HepG2 (cell line): ENCODE results near the gene PAPSS1. TPM values are rescaled to one million over a fixed set of nuclear protein-coding genes. Genes with fewer than 3 reads are reported as not detected.

Experiments
- ARNT ChIP-seq: fragments of 450-650 bp; IDR thresholded peaks from 2 replicates; pipeline ENCODE4 v1.6.1; 2017
- GABPB1 ChIP-seq: IDR thresholded peaks from 2 replicates; pipeline ENCODE4 v1.6.1; 2016; ENCODE audit warnings: mild to moderate bottlenecking, missing genetic modification reagents, moderate library complexity, missing compliant biosample characterization
- STAG1 ChIP-seq: sonication (generic); formaldehyde crosslinking; IDR thresholded peaks from 2 replicates; pipeline ENCODE4 v1.4.0; 2020; ENCODE audit warnings: missing genetic modification reagents
- ZNF317 ChIP-seq: sonication (generic); formaldehyde crosslinking; IDR thresholded peaks from 2 replicates; pipeline ENCODE4 v1.5.0; 2020; ENCODE audit warnings: mild to moderate bottlenecking, missing genetic modification reagents
- ZNF605 ChIP-seq: sonication (generic); formaldehyde crosslinking; IDR thresholded peaks from 2 replicates; pipeline ENCODE4 v1.8.0; 2022; ENCODE audit warnings: mild to moderate bottlenecking, missing genetic modification reagents
- ZNF720 ChIP-seq: sonication (generic); formaldehyde crosslinking; IDR thresholded peaks from 2 replicates; pipeline ENCODE4 v1.4.0; 2020; ENCODE audit warnings: missing genetic modification reagents
- ZNF788 ChIP-seq: sonication (generic); formaldehyde crosslinking; IDR thresholded peaks from 2 replicates; pipeline ENCODE4 v1.5.0; 2020; ENCODE audit warnings: mild to moderate bottlenecking, missing genetic modification reagents, borderline replicate concordance
- ZNF841 ChIP-seq: sonication (generic); formaldehyde crosslinking; IDR thresholded peaks from 2 replicates; pipeline ENCODE4 v1.8.1; 2023; ENCODE audit warnings: missing genetic modification reagents, borderline replicate concordance
- polyA plus RNA-seq, 8 experiments: library from polyadenylated mRNA; depleted of rRNA in 3 of 8; stranded (reverse) in 7 of 8; unstranded in 1 of 8; fragments of >200 nt; fragmentation: Illumina TruSeq in 4 of 8; extraction: Trizol in 4 of 8; gene quantifications; 2 replicates each; pipeline versions ENCODE4 v1.2.1 to v1.2.3, GENCODE V29; 2011 to 2016; ENCODE audit warnings: low read depth in 4 of 8, missing spikeins in 1 of 8, mixed read lengths in 1 of 8; ENCODE audit not compliant: insufficient read depth in 1 of 8
- total RNA-seq, 5 experiments: library from RNA; depleted of rRNA; stranded (reverse); fragments of >200 nt; fragmentation: Illumina TruSeq; extraction: Trizol; gene quantifications; 2 replicates each; pipeline ENCODE4 v1.2.3, GENCODE V29; 2016; ENCODE audit warnings: low read depth in 1 of 5
- TF ChIP-seq, protein P1 (sequence below): sonication (generic); formaldehyde crosslinking; IDR thresholded peaks from 2 replicates; pipeline ENCODE4 v1.8.0; 2022; ENCODE audit warnings: missing genetic modification reagents, mild to moderate bottlenecking, moderate library complexity, borderline replicate concordance
- TF ChIP-seq, protein P2 (sequence below), 2 experiments: sonication (generic) in 1 of 2; formaldehyde crosslinking in 1 of 2; IDR thresholded peaks; 2 replicates each; pipeline versions ENCODE4 v1.6.1 to v1.9.0; 2014 to 2022; ENCODE audit warnings: antibody characterized with exemption in 1 of 2, borderline replicate concordance in 1 of 2, inconsistent platforms in 1 of 2, low read depth in 1 of 2, missing genetic modification reagents in 1 of 2
- TF ChIP-seq, protein P3 (sequence below): IDR thresholded peaks from 2 replicates; pipeline ENCODE4 v1.4.0; 2020; ENCODE audit warnings: mild to moderate bottlenecking, missing genetic modification reagents
- TF ChIP-seq, protein P4 (sequence below): sonication (generic); formaldehyde crosslinking; IDR thresholded peaks from 2 replicates; pipeline ENCODE4 v1.4.0; 2020; ENCODE audit warnings: missing genetic modification reagents
- TF ChIP-seq, protein P5 (sequence below): sonication (generic); formaldehyde crosslinking; IDR thresholded peaks from 2 replicates; pipeline ENCODE4 v1.4.0; 2020; ENCODE audit warnings: missing genetic modification reagents, borderline replicate concordance

The PAPSS1 gene
- total and polyA plus RNA-seq, 2 of the 13 experiments (the other 11 are each of a cell fraction or from before 2014, with no cell fraction given), result 105 to 126 TPM

DNA sequence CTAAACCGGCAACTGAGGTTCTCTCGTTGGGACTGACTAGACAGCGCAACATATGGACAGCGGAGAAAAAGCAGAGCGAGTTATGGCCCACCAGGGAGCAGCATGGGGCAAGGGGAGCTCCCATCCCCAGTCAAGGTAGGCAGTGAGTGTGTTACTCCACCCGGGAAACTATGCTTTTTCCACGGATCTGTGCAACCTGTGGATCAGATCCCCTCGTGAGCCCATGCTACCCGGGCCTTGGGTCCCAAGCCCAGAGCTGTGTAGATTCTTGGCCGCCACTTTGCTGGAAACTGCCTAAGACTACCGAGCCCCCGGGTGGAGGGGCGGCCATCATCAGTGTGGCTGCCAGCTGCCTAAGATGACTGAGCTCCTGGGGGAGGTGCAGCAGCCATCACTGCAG lies 140.9 kb downstream of the PAPSS1 start (continued):
- TF ChIP-seq, protein P1, sequence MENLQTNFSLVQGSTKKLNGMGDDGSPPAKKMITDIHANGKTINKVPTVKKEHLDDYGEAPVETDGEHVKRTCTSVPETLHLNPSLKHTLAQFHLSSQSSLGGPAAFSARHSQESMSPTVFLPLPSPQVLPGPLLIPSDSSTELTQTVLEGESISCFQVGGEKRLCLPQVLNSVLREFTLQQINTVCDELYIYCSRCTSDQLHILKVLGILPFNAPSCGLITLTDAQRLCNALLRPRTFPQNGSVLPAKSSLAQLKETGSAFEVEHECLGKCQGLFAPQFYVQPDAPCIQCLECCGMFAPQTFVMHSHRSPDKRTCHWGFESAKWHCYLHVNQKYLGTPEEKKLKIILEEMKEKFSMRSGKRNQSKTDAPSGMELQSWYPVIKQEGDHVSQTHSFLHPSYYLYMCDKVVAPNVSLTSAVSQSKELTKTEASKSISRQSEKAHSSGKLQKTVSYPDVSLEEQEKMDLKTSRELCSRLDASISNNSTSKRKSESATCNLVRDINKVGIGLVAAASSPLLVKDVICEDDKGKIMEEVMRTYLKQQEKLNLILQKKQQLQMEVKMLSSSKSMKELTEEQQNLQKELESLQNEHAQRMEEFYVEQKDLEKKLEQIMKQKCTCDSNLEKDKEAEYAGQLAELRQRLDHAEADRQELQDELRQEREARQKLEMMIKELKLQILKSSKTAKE, result no peak
- TF ChIP-seq ARNT, result no peak
- peak; percentile 33; the same call in 1 of the 2 replicates for TF ChIP-seq ZNF788
- 0 out of 2 replicates have a peak, but pooled peaks have one; percentile 31 for TF ChIP-seq GABPB1 (CRISPR knock-in tag)
- TF ChIP-seq, protein P2, sequence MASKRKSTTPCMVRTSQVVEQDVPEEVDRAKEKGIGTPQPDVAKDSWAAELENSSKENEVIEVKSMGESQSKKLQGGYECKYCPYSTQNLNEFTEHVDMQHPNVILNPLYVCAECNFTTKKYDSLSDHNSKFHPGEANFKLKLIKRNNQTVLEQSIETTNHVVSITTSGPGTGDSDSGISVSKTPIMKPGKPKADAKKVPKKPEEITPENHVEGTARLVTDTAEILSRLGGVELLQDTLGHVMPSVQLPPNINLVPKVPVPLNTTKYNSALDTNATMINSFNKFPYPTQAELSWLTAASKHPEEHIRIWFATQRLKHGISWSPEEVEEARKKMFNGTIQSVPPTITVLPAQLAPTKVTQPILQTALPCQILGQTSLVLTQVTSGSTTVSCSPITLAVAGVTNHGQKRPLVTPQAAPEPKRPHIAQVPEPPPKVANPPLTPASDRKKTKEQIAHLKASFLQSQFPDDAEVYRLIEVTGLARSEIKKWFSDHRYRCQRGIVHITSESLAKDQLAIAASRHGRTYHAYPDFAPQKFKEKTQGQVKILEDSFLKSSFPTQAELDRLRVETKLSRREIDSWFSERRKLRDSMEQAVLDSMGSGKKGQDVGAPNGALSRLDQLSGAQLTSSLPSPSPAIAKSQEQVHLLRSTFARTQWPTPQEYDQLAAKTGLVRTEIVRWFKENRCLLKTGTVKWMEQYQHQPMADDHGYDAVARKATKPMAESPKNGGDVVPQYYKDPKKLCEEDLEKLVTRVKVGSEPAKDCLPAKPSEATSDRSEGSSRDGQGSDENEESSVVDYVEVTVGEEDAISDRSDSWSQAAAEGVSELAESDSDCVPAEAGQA (IDR thresholded peaks at IDR 0.05; ENCODE audit: low read depth), result no peak
- TF ChIP-seq, protein P2 (CRISPR knock-in tag; IDR thresholded peaks at IDR 0.05; ENCODE audit: borderline replicate concordance), result no peak
- no peak for TF ChIP-seq ZNF841 (CRISPR knock-in tag)
- TF ChIP-seq, protein P3, sequence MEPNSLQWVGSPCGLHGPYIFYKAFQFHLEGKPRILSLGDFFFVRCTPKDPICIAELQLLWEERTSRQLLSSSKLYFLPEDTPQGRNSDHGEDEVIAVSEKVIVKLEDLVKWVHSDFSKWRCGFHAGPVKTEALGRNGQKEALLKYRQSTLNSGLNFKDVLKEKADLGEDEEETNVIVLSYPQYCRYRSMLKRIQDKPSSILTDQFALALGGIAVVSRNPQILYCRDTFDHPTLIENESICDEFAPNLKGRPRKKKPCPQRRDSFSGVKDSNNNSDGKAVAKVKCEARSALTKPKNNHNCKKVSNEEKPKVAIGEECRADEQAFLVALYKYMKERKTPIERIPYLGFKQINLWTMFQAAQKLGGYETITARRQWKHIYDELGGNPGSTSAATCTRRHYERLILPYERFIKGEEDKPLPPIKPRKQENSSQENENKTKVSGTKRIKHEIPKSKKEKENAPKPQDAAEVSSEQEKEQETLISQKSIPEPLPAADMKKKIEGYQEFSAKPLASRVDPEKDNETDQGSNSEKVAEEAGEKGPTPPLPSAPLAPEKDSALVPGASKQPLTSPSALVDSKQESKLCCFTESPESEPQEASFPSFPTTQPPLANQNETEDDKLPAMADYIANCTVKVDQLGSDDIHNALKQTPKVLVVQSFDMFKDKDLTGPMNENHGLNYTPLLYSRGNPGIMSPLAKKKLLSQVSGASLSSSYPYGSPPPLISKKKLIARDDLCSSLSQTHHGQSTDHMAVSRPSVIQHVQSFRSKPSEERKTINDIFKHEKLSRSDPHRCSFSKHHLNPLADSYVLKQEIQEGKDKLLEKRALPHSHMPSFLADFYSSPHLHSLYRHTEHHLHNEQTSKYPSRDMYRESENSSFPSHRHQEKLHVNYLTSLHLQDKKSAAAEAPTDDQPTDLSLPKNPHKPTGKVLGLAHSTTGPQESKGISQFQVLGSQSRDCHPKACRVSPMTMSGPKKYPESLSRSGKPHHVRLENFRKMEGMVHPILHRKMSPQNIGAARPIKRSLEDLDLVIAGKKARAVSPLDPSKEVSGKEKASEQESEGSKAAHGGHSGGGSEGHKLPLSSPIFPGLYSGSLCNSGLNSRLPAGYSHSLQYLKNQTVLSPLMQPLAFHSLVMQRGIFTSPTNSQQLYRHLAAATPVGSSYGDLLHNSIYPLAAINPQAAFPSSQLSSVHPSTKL (CRISPR knock-in tag), result 0 out of 2 replicates have a peak, but pooled peaks have one; percentile 9
- 0 out of 2 replicates have a peak, but pooled peaks have one; percentile 29 for TF ChIP-seq ZNF317 (CRISPR knock-in tag)
- no peak for TF ChIP-seq ZNF720
- TF ChIP-seq, protein P4, sequence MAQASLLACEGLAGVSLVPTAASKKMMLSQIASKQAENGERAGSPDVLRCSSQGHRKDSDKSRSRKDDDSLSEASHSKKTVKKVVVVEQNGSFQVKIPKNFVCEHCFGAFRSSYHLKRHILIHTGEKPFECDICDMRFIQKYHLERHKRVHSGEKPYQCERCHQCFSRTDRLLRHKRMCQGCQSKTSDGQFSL (CRISPR knock-in tag), result no peak
- TF ChIP-seq, protein P5, sequence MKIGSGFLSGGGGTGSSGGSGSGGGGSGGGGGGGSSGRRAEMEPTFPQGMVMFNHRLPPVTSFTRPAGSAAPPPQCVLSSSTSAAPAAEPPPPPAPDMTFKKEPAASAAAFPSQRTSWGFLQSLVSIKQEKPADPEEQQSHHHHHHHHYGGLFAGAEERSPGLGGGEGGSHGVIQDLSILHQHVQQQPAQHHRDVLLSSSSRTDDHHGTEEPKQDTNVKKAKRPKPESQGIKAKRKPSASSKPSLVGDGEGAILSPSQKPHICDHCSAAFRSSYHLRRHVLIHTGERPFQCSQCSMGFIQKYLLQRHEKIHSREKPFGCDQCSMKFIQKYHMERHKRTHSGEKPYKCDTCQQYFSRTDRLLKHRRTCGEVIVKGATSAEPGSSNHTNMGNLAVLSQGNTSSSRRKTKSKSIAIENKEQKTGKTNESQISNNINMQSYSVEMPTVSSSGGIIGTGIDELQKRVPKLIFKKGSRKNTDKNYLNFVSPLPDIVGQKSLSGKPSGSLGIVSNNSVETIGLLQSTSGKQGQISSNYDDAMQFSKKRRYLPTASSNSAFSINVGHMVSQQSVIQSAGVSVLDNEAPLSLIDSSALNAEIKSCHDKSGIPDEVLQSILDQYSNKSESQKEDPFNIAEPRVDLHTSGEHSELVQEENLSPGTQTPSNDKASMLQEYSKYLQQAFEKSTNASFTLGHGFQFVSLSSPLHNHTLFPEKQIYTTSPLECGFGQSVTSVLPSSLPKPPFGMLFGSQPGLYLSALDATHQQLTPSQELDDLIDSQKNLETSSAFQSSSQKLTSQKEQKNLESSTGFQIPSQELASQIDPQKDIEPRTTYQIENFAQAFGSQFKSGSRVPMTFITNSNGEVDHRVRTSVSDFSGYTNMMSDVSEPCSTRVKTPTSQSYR (CRISPR knock-in tag), result peak; percentile 57; the same call in 1 of the 2 replicates
- TF ChIP-seq ZNF605 (CRISPR knock-in tag), result no peak
- TF ChIP-seq STAG1 (CRISPR knock-in tag), result peak; percentile 90
